Ovary (tissue), 3 donors: ENCODE measurements around the gene LRMDA.

ENCODE experiments used
- POLR2A ChIP-seq: fragments of 450-650 bp; IDR thresholded peaks from one replicate; pipeline ENCODE4 v1.6.1; 2017; ENCODE audit warnings: antibody characterized with exemption, mild to moderate bottlenecking, moderate library complexity
- TF ChIP-seq, protein P1 (sequence below), 3 donors: fragments of 450-650 bp in 2 of 3; fragments of 200-600 bp in 1 of 3; IDR thresholded peaks; one replicate each; pipeline versions ENCODE4 v1.5.1 to v1.8.0; 2016 to 2022; ENCODE audit warnings: antibody characterized with exemption in 3 of 3, mild to moderate bottlenecking in 1 of 3
- donor health status: DM: no; HTN: no; CAD: no.

GRCh38 chr10:75977139-75977538 lies 545.7 kb downstream of the LRMDA start:
- TF ChIP-seq, protein P1, sequence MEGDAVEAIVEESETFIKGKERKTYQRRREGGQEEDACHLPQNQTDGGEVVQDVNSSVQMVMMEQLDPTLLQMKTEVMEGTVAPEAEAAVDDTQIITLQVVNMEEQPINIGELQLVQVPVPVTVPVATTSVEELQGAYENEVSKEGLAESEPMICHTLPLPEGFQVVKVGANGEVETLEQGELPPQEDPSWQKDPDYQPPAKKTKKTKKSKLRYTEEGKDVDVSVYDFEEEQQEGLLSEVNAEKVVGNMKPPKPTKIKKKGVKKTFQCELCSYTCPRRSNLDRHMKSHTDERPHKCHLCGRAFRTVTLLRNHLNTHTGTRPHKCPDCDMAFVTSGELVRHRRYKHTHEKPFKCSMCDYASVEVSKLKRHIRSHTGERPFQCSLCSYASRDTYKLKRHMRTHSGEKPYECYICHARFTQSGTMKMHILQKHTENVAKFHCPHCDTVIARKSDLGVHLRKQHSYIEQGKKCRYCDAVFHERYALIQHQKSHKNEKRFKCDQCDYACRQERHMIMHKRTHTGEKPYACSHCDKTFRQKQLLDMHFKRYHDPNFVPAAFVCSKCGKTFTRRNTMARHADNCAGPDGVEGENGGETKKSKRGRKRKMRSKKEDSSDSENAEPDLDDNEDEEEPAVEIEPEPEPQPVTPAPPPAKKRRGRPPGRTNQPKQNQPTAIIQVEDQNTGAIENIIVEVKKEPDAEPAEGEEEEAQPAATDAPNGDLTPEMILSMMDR (IDR thresholded peaks at IDR 0.05) = no peak
- no peak for TF ChIP-seq POLR2A
